Measurements from ENCODE around the gene SORBS2. TPM values are rescaled to one million over a fixed set of nuclear protein-coding genes. Genes with fewer than 3 reads are reported as not detected.

Gene SORBS2
- total RNA-seq, 1 donor from 2014 or later = 43.2 TPM

GRCh38 chr4:185834778-185835177 lies 22.8 kb upstream of the SORBS2 start:
- H3K36me3 Mint-ChIP-seq = peaks cover 4% of the 10 kb centered on the region
- H3K27ac Mint-ChIP-seq = no peak overlapping the region
- H3K4me3 Mint-ChIP-seq = no peak overlapping the region

GRCh38 chr4:185834088-185834487 lies 22.1 kb upstream of the SORBS2 start:
- no peaks in the 10 kb centered on the region for H3K27me3 Mint-ChIP-seq
- H3K4me1 Mint-ChIP-seq (ENCODE audit: unreplicated experiment) = peaks cover 31% of the 10 kb centered on the region
- peaks cover 5% of the 10 kb centered on the region for H3K9me3 Mint-ChIP-seq
- no peak overlapping the region for H3K27ac Mint-ChIP-seq
- H3K36me3 Mint-ChIP-seq = peaks cover 4% of the 10 kb centered on the region
- no peak for TF ChIP-seq CTCF (conservative IDR thresholded peaks at IDR 0.05)
- H3K4me3 Mint-ChIP-seq = no peak overlapping the region
- no peak for DNase-seq (ENCODE audit: extremely low spot score, unreplicated experiment)

More at GRCh38 chr4:185834778-185835177, 22.8 kb upstream of the SORBS2 start:
- no peak for DNase-seq (ENCODE audit: extremely low spot score, unreplicated experiment)
- H3K4me1 Mint-ChIP-seq (ENCODE audit: unreplicated experiment) = peaks cover 31% of the 10 kb centered on the region
- TF ChIP-seq CTCF (conservative IDR thresholded peaks at IDR 0.05) = no peak
- no peaks in the 10 kb centered on the region for H3K27me3 Mint-ChIP-seq
- peaks cover 5% of the 10 kb centered on the region for H3K9me3 Mint-ChIP-seq

- peaks cover 4% of the 10 kb centered on the region for H3K36me3 Mint-ChIP-seq
- H3K27me3 Mint-ChIP-seq = no peaks in the 10 kb centered on the region
- no peak for TF ChIP-seq CTCF (conservative IDR thresholded peaks at IDR 0.05)
- peaks cover 5% of the 10 kb centered on the region for H3K9me3 Mint-ChIP-seq
- H3K27ac Mint-ChIP-seq = no peak overlapping the region
- no peak for DNase-seq (ENCODE audit: extremely low spot score, unreplicated experiment)
- peaks cover 31% of the 10 kb centered on the region for H3K4me1 Mint-ChIP-seq (ENCODE audit: unreplicated experiment)
- no peak overlapping the region for H3K4me3 Mint-ChIP-seq
Observed at GRCh38 chr4:185833055-185833598, 21.1 kb upstream of the SORBS2 start.

- Mint-ChIP-seq H3K27me3 (no peaks in the 10 kb centered on the region), H3K4me3 (no peak overlapping the region), H3K4me1 (ENCODE audit: unreplicated experiment) (peaks cover 23% of the 10 kb centered on the region), H3K36me3 (peaks cover 4% of the 10 kb centered on the region), H3K27ac (no peak overlapping the region), H3K9me3 (peaks cover 5% of the 10 kb centered on the region)
- no peak for TF ChIP-seq CTCF (conservative IDR thresholded peaks at IDR 0.05)
- DNase-seq (ENCODE audit: extremely low spot score, unreplicated experiment) = no peak
Observed at GRCh38 chr4:185831125-185831815, 19.3 kb upstream of the SORBS2 start.

- H3K4me1 Mint-ChIP-seq (ENCODE audit: unreplicated experiment) = peaks cover 20% of the 10 kb centered on the region
- no peak for DNase-seq (ENCODE audit: extremely low spot score, unreplicated experiment)
- TF ChIP-seq CTCF (conservative IDR thresholded peaks at IDR 0.05) = no peak
- H3K4me3 Mint-ChIP-seq = no peak overlapping the region
- H3K36me3 Mint-ChIP-seq = peaks cover 4% of the 10 kb centered on the region
- no peaks in the 10 kb centered on the region for H3K27me3 Mint-ChIP-seq
- H3K27ac Mint-ChIP-seq = no peak overlapping the region
- H3K9me3 Mint-ChIP-seq = peaks cover 5% of the 10 kb centered on the region
Observed at GRCh38 chr4:185830263-185830994, 18.4 kb upstream of the SORBS2 start.

All from type B pancreatic cell (in vitro differentiated cells).